CD4-positive, alpha-beta T cell treated with Interleukin-6 for 4 hours (primary cell): ENCODE results near the gene LAMA3.
A peak's percentile ranks its signal among the peaks of the same experiment; 100 is the strongest.

Source experiments
- DNase-seq: peaks from one replicate; pipeline ENCODE4 v3.0.0-alpha.2; 2020; ENCODE audit warnings: mixed read lengths

Gene LAMA3

GRCh38 chr18:23827681-23828080 lies 138.4 kb downstream of the LAMA3 start:
- no peak for DNase-seq

GRCh38 chr18:23828426-23828825 lies 139.2 kb downstream of the LAMA3 start:
- DNase-seq = peak; percentile 54

DNA sequence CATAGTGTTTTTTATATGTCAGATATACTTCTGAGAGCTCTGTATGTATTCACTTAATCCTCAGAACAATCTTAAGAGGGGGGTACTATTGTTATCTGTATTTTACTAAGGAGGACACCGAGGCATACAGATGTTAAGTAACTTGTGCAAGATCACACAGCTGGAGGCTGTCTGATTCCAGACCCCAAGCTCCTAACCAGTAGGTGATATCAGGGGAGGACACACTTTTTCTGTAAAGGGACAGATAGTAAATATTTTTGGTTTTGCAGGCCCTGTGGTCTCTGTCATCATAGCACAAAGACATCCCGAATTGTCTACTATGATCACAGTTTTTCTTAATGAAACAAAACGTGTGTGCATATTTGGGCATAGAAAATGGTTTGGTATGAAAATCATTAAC lies 143.7 kb downstream of the LAMA3 start:
- DNase-seq = no peak

DNA sequence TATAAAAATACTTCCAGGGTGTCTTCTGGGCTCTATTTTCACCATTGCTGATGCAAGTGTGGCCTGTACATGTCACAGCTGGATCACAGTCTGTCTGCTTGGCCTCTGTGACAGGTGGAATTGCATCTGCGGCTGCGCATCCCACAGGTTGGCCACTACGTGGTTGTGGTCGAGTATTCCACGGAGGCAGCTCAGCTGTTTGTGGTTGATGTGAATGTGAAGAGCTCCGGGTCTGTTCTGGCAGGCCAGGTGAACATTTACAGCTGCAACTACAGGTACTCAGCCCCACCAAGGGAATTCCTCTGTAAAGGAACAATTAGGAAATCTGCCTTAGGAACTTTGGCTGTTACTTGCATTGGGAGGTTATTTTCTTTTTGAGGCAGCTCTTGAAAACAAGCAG lies 144.5 kb downstream of the LAMA3 start:
- DNase-seq = no peak

GRCh38 chr18:23835091-23835490 lies 145.8 kb downstream of the LAMA3 start:
- no peak for DNase-seq

DNA sequence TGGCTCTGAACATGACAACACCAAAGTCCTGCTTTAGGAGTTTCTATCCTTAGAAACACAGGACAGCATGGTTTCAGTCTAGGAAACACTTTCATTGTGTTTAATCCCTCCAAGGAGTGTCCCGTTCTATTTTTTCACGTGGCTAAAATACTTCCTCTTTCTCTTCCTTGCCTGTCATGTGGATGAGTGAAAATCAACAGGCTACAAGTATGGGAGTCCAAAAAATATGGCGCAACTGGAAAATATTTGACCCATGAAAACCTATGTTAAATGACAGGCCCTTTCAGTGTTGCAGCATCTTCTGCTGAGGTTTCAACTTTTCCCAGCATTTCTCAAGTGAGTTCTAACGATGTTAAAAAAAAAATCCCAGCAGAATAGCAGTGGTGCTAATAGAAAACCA lies 146.3 kb downstream of the LAMA3 start:
- DNase-seq = no peak

DNA sequence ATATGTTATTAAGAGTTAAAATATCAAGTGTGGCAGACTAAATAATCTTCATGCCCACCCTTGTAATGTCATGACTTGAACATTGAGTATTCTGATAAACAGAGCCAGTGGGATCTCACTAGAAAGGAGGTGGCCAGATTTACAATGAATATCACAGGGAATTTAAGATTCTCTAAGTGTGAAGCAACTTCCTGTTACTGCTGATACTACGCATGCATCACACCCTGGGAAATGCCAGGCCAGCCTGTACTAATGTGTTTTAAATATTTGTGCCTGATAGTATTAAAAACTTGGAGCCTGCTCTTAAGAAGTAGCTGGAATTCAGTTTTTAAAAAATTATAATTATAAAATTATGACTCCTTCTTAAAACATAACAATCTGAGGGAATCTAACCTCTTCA lies 148.3 kb downstream of the LAMA3 start:
- no peak for DNase-seq

DNA sequence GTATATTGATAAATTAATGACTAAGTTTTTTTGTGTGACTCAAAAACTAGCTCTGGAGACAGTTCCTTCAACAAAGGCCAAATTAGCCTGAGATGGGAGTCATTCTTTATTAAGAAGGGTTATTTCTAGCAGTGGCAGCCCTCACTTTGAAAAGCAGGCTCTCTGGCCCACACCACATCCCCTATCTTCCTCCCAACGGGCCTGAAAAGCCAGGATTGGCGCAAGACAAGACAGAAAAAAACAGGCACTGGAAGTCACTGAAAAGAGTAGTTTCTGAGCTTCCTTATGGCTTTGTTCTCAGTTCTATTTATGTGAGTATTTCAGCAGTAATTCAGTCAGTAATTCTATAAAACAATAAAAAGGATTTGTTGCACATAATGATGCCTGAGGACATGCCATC lies 149.0 kb downstream of the LAMA3 start:
- no peak for DNase-seq

GRCh38 chr18:23838801-23839366 lies 149.6 kb downstream of the LAMA3 start:
- no peak for DNase-seq

GRCh38 chr18:23842305-23842704 lies 153.1 kb downstream of the LAMA3 start:
- no peak for DNase-seq

- DNase-seq = no peak
These were observed 155.9 kb downstream of the LAMA3 start for GRCh38 chr18:23844991-23845680.

DNA sequence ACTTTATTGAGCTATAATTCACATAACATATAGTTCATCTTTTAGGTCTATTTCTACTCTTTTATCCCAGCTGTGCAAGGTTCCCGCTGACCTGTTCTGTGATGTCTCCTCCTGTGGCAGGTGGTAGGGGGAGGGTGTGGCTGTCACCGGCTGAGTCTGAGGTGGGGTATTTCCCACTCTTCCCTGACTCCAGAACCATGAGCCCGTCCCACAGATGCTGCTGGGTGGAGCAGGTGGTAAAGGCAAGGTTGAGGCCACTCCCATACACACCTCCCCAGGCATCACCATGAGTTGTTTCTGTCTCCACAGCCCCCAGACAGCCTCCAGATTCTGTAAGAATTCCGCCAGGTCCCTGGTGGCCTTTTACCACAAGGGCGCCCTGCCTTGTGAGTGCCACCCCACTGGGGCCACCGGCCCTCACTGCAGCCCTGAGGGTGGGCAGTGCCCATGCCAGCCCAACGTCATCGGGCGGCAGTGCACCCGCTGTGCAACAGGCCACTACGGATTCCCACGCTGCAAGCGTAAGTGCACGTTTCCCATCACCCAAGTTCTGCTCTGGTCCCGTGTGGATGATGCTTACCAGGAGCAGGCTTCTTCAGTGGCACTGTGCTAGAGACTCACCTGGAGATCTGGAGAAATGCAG lies 156.9 kb downstream of the LAMA3 start:
- DNase-seq = no peak

GRCh38 chr18:23847321-23847986 lies 158.2 kb downstream of the LAMA3 start:
- DNase-seq = no peak

DNA sequence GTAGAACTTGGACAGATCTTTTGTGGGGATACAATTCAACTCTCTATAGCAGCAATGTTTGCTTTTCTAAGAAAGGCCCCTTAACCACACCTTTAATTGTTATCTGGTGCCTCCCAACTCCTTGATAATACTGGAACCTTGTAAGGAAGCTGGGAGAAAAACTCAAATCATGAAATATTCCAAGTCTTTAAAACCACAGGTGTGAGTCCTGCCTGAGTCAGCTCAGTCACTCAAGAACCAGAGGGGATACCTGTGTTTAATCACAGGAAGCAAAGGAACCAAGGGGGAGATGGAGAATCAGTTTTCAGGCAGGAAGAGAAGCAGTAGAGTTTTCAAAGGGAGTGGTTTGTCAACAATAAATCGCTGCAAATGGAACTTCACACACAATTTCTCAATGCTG lies 159.9 kb downstream of the LAMA3 start:
- DNase-seq = no peak

GRCh38 chr18:23850215-23850614 lies 161.0 kb downstream of the LAMA3 start:
- DNase-seq = no peak

GRCh38 chr18:23851470-23852002 lies 162.3 kb downstream of the LAMA3 start:
- DNase-seq = no peak

DNA sequence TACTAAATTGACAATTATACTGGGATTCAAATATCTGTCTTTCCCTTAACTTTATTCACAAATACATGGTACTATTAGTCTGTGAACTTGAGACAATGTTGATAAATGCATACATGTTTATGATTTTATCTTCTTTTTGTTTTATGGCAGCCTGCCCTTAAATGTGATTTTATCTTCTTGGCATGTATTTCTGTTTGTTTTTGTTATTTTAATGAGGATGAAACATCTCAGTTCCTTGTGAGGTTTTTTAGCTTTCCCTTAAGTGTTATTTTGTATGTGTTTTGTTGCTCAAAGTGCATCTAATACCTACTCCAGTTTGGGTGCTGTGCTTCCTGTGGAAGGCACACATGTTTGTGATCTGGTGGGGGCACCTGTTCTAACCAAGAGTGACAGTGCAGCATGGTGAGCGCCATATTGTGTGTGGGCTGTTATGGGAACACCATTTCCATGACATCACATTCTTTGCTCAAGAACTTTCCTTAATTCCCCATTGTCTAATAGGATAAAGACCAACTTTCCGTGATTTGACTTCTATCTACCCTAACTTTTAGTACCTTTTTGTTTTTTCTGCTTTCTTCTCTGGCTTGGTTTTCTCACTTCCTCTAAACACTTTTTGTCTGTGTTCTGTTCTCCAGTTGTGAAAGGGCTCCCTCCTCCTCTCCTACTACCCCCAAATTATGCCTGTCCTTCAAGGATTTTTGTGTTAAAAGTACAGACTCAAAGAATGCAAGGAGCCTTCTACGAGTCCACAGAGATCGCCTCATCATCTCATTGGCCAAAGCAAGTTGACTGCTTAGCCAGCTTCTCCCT lies 163.2 kb downstream of the LAMA3 start:
- no peak for DNase-seq

GRCh38 chr18:23853448-23854195 lies 164.4 kb downstream of the LAMA3 start:
- no peak for DNase-seq

DNA sequence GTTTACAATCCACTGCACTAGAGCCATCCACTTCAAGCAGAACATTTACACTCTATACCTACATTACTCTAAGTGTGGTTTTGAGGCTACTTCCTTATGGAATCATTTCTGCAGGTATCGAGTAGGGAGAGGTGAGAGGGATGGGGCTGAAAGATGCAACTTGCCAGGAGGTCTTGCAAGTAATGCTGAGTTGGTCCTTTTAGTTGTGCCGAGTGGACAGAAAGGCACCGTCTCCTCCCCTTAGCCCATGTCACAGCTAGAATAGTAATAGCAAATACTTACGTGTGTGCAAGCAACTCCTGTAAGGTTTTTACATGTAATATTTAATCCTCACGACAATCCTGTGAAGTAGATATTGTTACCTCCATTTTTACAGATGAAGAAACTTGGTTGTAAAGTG lies 166.5 kb downstream of the LAMA3 start:
- no peak for DNase-seq

- no peak for DNase-seq
These were observed 167.4 kb downstream of the LAMA3 start for GRCh38 chr18:23856466-23857163.

DNA sequence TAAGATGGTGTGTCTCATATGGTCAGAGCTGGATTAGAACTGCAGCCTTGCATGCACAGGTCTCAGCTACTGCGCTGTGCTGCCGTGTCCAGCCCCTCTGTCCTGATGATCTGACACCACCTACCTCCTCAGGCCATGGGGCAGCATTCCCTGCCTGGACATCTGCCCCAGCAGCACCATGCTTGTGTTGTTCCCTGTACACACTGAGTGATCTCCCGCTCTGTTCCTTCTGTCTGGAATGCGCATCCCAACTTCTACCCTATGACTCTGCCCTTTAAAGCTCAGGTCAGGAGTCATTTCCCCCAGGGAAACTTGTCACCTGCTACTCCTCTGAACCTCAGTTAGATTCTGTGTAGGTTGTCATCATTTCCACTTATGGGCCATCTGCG lies 167.9 kb downstream of the LAMA3 start:
- no peak for DNase-seq
